Heart right ventricle (tissue), 16 donors: ENCODE results near the gene TXNRD1. TPM values are rescaled to one million over a fixed set of nuclear protein-coding genes. Genes with fewer than 3 reads are reported as not detected.

Experiments used
- ATAC-seq, 8 donors: fragments of 200-7000 bp; cut with Tn5 transposase; one replicate each; pipeline ENCODE4 v1.9.1; 2020; ENCODE audit warnings: mild to moderate bottlenecking in 8 of 8, moderate library complexity in 8 of 8, moderate number of reproducible peaks in 1 of 8
- DNase-seq, 2 donors: peaks; one replicate each; pipeline ENCODE4 v3.0.0-alpha.2; 2020
- H3K27ac ChIP-seq, 10 donors: fragments of 200-600 bp; sonication (generic) in 2 of 10; one replicate each; pipeline versions ENCODE4 v1.5.0 to v1.8.0; 2020 to 2022; ENCODE audit warnings: mild to moderate bottlenecking in 3 of 10
- H3K27me3 ChIP-seq, 7 donors: fragments of 200-600 bp; one replicate each; pipeline ENCODE4 v1.8.0; 2021 to 2022; ENCODE audit warnings: mild to moderate bottlenecking in 2 of 7
- H3K36me3 ChIP-seq, 9 donors: fragments of 200-600 bp; sonication (generic) in 1 of 9; one replicate each; pipeline versions ENCODE4 v1.5.0 to v1.8.0; 2020 to 2022; ENCODE audit warnings: mild to moderate bottlenecking in 2 of 9
- H3K4me1 ChIP-seq, 9 donors: fragments of 200-600 bp; sonication (generic) in 1 of 9; one replicate each; pipeline versions ENCODE4 v1.5.0 to v1.8.0; 2020 to 2022; ENCODE audit warnings: mild to moderate bottlenecking in 4 of 9
- H3K4me3 ChIP-seq, 10 donors: fragments of 200-600 bp; sonication (generic) in 2 of 10; one replicate each; pipeline versions ENCODE4 v1.5.0 to v1.8.0; 2020 to 2022; ENCODE audit warnings: mild to moderate bottlenecking in 7 of 10, moderate library complexity in 2 of 10
- H3K9me3 ChIP-seq, 11 donors: fragments of 200-600 bp in 10 of 11; sonication (generic) in 2 of 11; one replicate each; pipeline versions ENCODE4 v1.5.0 to v1.8.0; 2013 to 2022; ENCODE audit warnings: mild to moderate bottlenecking in 2 of 11, control low read depth in 1 of 11, moderate library complexity in 1 of 11
- CTCF ChIP-seq, 9 donors: fragments of 200-600 bp; sonication (generic) in 2 of 9; IDR thresholded peaks; one replicate each; pipeline versions ENCODE4 v1.5.0 to v1.8.0; 2021 to 2022; ENCODE audit warnings: antibody characterized with exemption in 9 of 9, mild to moderate bottlenecking in 5 of 9, moderate library complexity in 1 of 9
- WGBS, 2 donors: extraction: QIAGEN DNeasy Blood & Tissue Kit; methylation state at CpG; one replicate each; pipeline ENCODE4 v1.1.7; 2013; ENCODE audit warnings: inconsistent platforms in 1 of 2; 5-methylcytosine and 5-hydroxymethylcytosine counted together
- intact Hi-C, 10 donors: fragments of 100-400 bp; cut with DNase I; formaldehyde crosslinking; loops; one replicate each; pipeline versions ENCODE4 v1.11.1 to v1.14.2; 2022
- polyA plus RNA-seq, 2 donors: library from polyadenylated mRNA; stranded (reverse); fragments of 200-250 nt; gene quantifications; one replicate each; pipeline ENCODE4 v1.2.3, GENCODE V29; 2013
- total RNA-seq, 10 donors: library from RNA; stranded (reverse); fragmentation: NEBNext Ultra II Directional in 3 of 10; extraction: Animal tissue kit (Norgen Biotek cat#: 25700) in 3 of 10; gene quantifications; one replicate each; pipeline versions ENCODE4 v1.2.1 to v1.2.4, GENCODE V29; 2021 to 2023
- donor health status: Arrhythmogenic right ventricular cardiomyopathy.
- donor health status: ischemic (EF 13 %, LVEDD 7.1; RV severe dilation, severe dysfunction).
- donor health status: healthy with polysubstance abuse.
- donor health status: DM: no; HTN: yes; CAD: no.
- donor health status: DM: no; HTN: no; CAD: no.
- donor health status: ischemic (EF 25% LVEDD 6.9; RV normal size, moderate dysfunction).
- donor health status: ischemic (EF 25% LVEDD 5.7; RV mildly dilated, moderate dysfunction).
- donor health status: healthy.
- donor health status: DM: yes; HTN: yes; CAD: no.
- donor health status: Ischemic cardiomyopathy.
- donor health status: ischemic (EF 35%, LVEDD 5.7; RV mildly dilated, moderate dysfunction).
- donor health status: nonischemic (EF 11% LVEDD 7.7; RV severe dilation, severe dysfunction).
- donor health status: DM: yes; HTN: yes; CAD: no.
- donor health status: PGD.
- donor health status: ischemic (EF 29% LVEDD 5.4; RV normal size, mild dysfunction).
- donor health status: nonischemic (EF 23%, LVEDD 6.1; RV moderate dilation, normal function).

The TXNRD1 gene
- total and polyA plus RNA-seq, 12 donors = 20.6 to 113 (median 79.5) TPM

- WGBS, 2 donors = 95 to 97% methylated on average over 11 of the region's 11 CpGs
- intact Hi-C loops = no loop called here
- Histone ChIP-seq H3K4me3 (no peak overlapping the region), H3K9me3 (no peaks in the 10 kb centered on the region), H3K36me3 (peaks cover 0 to 99% (median 25%) of the 10 kb centered on the region in 9 donors), H3K27ac (no peak overlapping the region), H3K27me3 (no peaks in the 10 kb centered on the region), H3K4me1 (peaks cover 0 to 28% (median 9%) of the 10 kb centered on the region in 9 donors)
- DNase-seq (no peak), ATAC-seq (peak in 1 of 8 donors; percentile 36)
- TF ChIP-seq CTCF (IDR thresholded peaks at IDR 0.05) = no peak
These were observed 132.9 kb downstream of the TXNRD1 start for GRCh38 chr12:104348283-104348993.

DNA sequence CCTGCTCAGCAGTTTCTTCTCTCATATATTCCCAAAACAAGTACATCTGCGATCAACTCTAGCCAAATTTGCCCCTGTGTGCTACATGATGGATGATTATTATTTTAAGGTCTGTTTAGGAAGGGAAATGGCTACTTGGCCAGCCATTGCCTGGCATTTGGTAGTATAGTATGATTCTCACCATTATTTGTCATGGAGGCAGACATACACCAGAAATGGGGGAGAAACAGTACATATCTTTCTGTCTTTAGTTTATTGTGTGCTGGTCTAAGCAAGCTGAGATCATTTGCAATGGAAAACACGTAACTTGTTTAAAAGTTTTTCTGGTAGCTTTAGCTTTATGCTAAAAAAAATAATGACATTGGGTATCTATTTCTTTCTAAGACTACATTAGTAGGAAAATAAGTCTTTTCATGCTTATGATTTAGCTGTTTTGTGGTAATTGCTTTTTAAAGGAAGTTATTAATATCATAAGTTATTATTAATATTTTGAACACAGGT, 133.5 kb downstream of the TXNRD1 start:
- H3K4me3 ChIP-seq = no peak overlapping the region
- no peaks in the 10 kb centered on the region for H3K27me3 ChIP-seq
- peaks cover 0 to 93% (median 25%) of the 10 kb centered on the region in 9 donors for H3K36me3 ChIP-seq
- H3K27ac ChIP-seq = no peak overlapping the region
- 95 to 100% methylated on average over 2 of the region's 2 CpGs for WGBS, 2 donors
- H3K4me1 ChIP-seq = peaks cover 0 to 27% (median 9%) of the 10 kb centered on the region in 9 donors
- no peaks in the 10 kb centered on the region for H3K9me3 ChIP-seq
- DNase-seq (no peak), ATAC-seq (no peak)
- TF ChIP-seq CTCF (IDR thresholded peaks at IDR 0.05) = no peak
- intact Hi-C loops = no loop called here

GRCh38 chr12:104350211-104351056, 134.9 kb downstream of the TXNRD1 start:
- no peaks in the 10 kb centered on the region for H3K27me3 ChIP-seq
- WGBS, 2 donors = 93 to 94% methylated on average over 8 of the region's 8 CpGs
- intact Hi-C loops = no loop called here
- peaks cover 0 to 13% (median 5%) of the 10 kb centered on the region in 9 donors for H3K4me1 ChIP-seq
- H3K9me3 ChIP-seq = no peaks in the 10 kb centered on the region
- no peak overlapping the region for H3K4me3 ChIP-seq
- no peak for TF ChIP-seq CTCF (IDR thresholded peaks at IDR 0.05)
- DNase-seq (no peak), ATAC-seq (no peak)
- H3K36me3 ChIP-seq = peaks cover 0 to 95% (median 25%) of the 10 kb centered on the region in 9 donors
- no peak overlapping the region for H3K27ac ChIP-seq
